ENCODE measurements around the gene USP6NL. TPM values are rescaled to one million over a fixed set of nuclear protein-coding genes. Genes with fewer than 3 reads are reported as not detected.
A peak's percentile ranks its signal among the peaks of the same experiment; 100 is the strongest.

USP6NL gene
- total and polyA plus RNA-seq, 9 of the 15 experiments (the other 6 are each of a cell fraction or from before 2014, with no cell fraction given) = 3.2 to 26.6 (median 19.8) TPM

- BruUV-seq (replicated peaks) = TSS peak; percentile 9
These were observed 32.6 kb downstream of the USP6NL start for GRCh38 chr10:11578802-11579255.

More at GRCh38 chr10:11578802-11579255, 32.6 kb downstream of the USP6NL start:
- ChIA-PET POLR2A (interaction anchor here (0.8 to 1.6 kb wide), 5 partner anchors 9 to 16 kb away, joined by 3 to 4 read pairs (median 4); no protein-coding TSS in a partner anchor), CTCF (ENCODE audit: low intra/inter-chr PET ratio) (no interaction called here)
- Histone ChIP-seq H3K27ac (ENCODE audit: extremely low read depth, low read depth, low read length) (no peak overlapping the region), H3K4me2 (ENCODE audit: insufficient read depth, low read length) (no peak overlapping the region), H3K4me3 (no peak overlapping the region), H4K20me1 (replicated peaks; ENCODE audit: control insufficient read depth, insufficient read depth, low read length) (peaks cover 9% of the 10 kb centered on the region), H3K9me1 (ENCODE audit: control insufficient read depth, insufficient read depth, low read length) (no peaks in the 10 kb centered on the region), H2AFZ (ENCODE audit: low read depth, low read length) (no peak overlapping the region), H3K27me3 (ENCODE audit: control insufficient read depth in 2 of 2, insufficient read depth in 2 of 2, low read length in 2 of 2) (no peaks in the 10 kb centered on the region), H3K9me3 (replicated peaks; ENCODE audit: control insufficient read depth, insufficient read depth, low read depth, low read length) (no peaks in the 10 kb centered on the region), H3K79me2 (ENCODE audit: control insufficient read depth, insufficient read depth, low read length) (peaks cover 95% of the 10 kb centered on the region), H3K9ac (ENCODE audit: insufficient read depth in 1 of 2, low read depth in 2 of 2, low read length in 2 of 2) (no peak overlapping the region), H3K4me1 (replicated peaks in 1 of 2; ENCODE audit: control insufficient read depth in 2 of 2, insufficient read depth in 2 of 2, low read length in 2 of 2) (peaks cover 11 to 16% of the 10 kb centered on the region in 2 experiments; a peak in 4 of 5 replicates), H3K36me3 (ENCODE audit: control insufficient read depth, insufficient read depth, low read length) (peaks cover 8% of the 10 kb centered on the region)
- FAIRE-seq (no peak), DNase-seq (ENCODE audit: extremely low read depth in 1 of 4, low spot score in 3 of 4) (no peak), ATAC-seq (no peak)
- in situ Hi-C loops (cut with MboI) = no loop called here
- TF ChIP-seq RBM25 (IDR thresholded peaks at IDR 0.05; ENCODE audit: low read depth, low read length, severe bottlenecking) = peak; percentile 28
- peak; percentile 82 for TF ChIP-seq ZNF3 (CRISPR knock-in tag; IDR thresholded peaks at IDR 0.05)
- TF ChIP-seq PHF21A (IDR thresholded peaks at IDR 0.05; ENCODE audit: borderline replicate concordance, low read depth) = no peak
- TF ChIP-seq ETS1 (conservative IDR thresholded peaks at IDR 0.05; ENCODE audit: control insufficient read depth, low read depth, low read length) = no peak
- WGBS (ENCODE audit: insufficient coverage, low coverage, missing lambda C conversion rate) = 89% methylated on average over 2 of the region's 2 CpGs
- intact Hi-C loops (cut with micrococcal nuclease) = no loop called here
